Activated gamma-delta T cell (primary cell): ENCODE measurements around the gene GLRA3.
"Not testable (repeated sequence)": the region's sequence is repeated elsewhere in the genome, so short reads cannot be mapped to it uniquely, and the experiment has no call there.

Source experiments
- DNase-seq: peaks from one replicate; lab custom pipeline; 2025; lab: John Stamatoyannopoulos, UW

GLRA3 gene

GRCh38 chr4:174713821-174714220 is 115.2 kb downstream of the GLRA3 start:
- DNase-seq: no peak

DNA sequence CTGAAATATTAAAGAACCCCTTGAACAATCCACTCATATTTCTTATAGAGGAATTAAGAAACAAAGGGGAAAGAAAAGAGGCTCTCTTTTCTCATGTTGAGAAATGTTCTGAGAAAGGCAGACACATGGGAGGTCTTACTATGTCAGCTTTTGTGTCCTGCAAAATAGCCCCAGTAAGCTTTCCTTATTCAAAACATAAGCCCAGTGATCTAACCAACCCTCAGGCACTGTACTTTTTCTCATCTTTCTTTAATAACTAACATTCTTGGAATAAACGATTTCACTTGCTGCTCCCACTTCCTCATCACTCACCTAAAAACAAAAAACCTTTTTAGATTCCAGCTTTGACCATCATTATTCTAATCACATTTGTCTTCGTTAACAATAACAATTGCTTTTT is 115.9 kb downstream of the GLRA3 start:
- DNase-seq: no peak

GRCh38 chr4:174709526-174709925 is 119.5 kb downstream of the GLRA3 start:
- no peak for DNase-seq

DNA sequence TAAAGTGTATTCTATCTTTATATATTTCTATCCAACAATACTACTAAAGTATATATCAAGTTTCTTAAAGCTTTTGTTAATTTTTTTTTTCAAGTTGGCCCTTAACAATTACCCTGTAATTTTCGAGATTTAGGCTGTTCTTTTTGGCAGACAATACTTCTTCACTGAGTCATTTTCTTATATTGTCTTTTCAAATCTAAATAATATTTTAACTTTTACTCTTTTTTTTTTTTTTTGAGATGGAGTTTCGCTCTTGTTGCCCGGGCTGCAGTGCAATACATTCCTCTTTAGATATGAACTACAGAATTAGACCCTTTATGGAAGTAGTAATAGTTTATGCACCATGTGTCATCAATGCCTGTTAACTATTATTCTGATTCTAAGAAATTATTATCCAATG is 120.7 kb downstream of the GLRA3 start:
- no peak for DNase-seq

- no peak for DNase-seq
These were observed 121.1 kb downstream of the GLRA3 start for GRCh38 chr4:174707902-174708301.

DNA sequence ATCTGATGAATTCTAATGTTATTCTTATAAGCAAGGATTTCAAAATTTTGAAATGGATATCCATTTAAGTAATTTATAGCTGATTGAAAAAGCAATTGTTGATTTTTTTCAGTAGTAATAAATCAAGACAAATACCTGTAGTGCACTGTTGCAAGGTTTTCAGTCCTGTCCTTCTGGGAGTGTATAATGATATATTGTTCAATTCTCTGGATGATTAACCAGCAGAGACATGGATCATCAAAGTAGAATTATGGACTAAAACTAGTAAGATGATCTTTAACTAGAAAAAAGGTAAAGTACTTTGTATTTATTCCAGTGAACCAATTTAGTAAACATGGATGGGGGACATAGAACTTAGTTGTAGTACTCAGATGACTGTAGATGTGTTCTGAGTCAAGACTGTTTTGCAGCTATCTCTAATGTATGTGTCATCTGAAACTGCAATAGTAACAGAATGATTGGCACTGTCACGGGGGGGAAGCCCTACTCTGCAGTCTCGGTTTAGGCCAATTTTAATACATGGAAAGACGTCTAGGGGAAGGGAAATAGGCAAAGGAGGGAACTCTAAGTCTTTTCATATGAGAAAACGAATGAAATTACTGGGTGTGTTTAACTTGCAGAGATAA is 121.9 kb downstream of the GLRA3 start:
- DNase-seq: no peak

GRCh38 chr4:174702979-174703478 is 126.0 kb downstream of the GLRA3 start:
- DNase-seq: no peak

GRCh38 chr4:174699654-174700053 is 129.4 kb downstream of the GLRA3 start:
- DNase-seq: no peak

GRCh38 chr4:174697896-174698295 is 131.2 kb downstream of the GLRA3 start:
- DNase-seq: no peak

DNA sequence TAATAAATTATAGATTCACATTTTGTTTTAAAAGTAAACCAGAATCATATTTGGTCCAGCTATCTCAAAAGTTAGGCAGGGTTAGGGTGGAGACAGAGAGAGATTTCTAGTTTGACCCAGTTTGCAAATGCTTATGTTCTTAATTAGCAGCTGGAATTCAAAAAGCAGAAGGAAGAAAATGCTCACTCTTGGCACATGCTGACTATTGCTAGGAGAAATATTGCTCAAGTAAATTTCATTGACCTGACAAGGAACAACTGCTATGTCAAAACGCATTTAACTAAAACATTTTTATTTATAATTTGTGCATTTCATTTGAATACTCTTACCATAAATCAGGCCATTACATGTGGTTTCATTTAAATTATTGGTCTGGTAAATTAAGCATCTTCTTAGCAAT is 131.8 kb downstream of the GLRA3 start:
- DNase-seq: no peak

DNA sequence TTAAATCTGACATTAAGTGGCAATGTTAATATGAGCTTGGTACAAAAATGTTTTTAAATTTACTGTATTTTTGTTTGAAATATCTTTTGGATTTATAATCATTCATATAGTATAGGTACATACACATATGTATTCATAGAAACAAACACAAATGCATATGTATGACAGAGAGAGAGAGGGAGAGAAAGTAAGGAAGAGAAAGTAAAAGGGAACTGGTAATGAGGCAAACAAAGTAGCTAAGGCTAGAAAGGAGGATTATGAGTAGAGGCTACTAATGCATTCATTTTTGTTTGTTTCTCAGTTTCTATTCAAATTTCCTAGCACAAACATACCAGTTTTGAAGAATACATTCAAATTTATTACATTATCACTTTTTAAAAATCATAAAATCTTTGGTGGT is 132.4 kb downstream of the GLRA3 start:
- no peak for DNase-seq

DNA sequence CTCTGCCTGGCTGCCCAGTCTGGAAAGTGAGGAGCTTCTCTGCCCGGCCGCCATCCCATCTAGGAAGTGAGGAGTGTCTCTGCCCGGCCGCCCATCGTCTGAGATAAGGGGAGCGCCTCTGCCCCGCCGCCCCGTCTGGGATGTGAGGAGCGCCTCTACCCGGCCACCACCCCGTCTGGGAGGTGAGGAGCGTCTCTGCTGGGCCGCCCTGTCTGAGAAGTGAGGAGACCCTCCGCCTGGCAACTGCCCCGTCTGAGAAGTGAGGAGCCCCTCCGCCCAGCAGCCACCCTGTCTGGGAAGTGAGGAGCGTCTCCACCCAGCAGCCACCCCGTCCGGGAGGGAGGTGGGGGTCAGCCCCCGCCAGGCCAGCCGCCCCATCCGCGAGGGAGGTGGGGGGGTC is 137.2 kb downstream of the GLRA3 start:
- not testable (repeated sequence) for DNase-seq

- DNase-seq: no peak
These were observed 138.4 kb downstream of the GLRA3 start for GRCh38 chr4:174690665-174691064.

GRCh38 chr4:174689618-174690017 is 139.4 kb downstream of the GLRA3 start:
- DNase-seq: no peak

- no peak for DNase-seq
These were observed 142.2 kb downstream of the GLRA3 start for GRCh38 chr4:174686826-174687225.

DNA sequence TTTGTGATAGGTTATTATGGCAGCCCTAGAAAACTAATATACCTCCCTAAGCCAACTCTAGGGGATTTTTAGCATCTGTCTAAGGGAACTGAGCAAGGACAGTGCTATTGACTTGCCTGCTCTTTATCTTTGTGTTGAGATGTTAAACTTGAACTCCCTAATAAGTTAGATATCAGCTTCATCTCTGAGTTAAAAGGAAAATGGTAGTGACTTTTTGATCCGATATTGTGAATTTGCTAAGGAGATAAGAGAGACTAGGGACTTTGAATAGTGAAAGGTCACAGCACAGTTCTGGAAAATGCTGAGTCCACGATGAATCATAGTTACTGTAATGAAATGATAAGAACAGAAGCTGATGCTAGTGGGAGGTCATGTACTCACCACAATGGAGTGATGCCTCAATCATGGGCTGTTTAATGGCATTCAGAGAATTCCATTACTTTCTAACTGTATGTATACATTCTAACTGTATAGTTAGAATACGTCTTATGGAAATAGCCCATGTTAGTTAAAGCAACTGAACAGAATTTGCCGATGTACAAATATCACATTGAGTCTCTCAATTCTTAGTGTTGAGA is 147.2 kb downstream of the GLRA3 start:
- no peak for DNase-seq

- DNase-seq: no peak
These were observed 154.7 kb downstream of the GLRA3 start for GRCh38 chr4:174674305-174674840.

DNA sequence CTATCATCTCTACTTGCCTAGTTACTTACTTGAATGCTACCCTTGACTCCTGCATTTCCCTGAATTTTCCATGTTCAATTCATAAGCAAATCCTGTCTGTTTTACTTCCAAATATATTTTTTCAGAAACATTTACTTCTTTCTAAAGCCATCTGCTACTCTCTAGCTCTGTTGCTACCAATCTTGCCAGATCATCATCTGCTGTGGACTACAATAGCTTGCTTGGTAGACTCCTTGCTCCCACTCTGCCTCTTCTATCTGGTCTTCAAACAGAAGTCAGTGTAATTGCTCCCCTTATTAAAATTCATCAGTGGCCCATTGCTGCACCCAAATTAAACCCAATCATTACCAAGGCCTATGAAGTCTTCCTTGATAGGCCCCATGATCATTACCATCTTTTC is 155.2 kb downstream of the GLRA3 start:
- no peak for DNase-seq

GRCh38 chr4:174672276-174672675 is 156.8 kb downstream of the GLRA3 start:
- DNase-seq: no peak

- DNase-seq: no peak
These were observed 159.8 kb downstream of the GLRA3 start for GRCh38 chr4:174669270-174669669.

- no peak for DNase-seq
These were observed 163.2 kb downstream of the GLRA3 start for GRCh38 chr4:174665799-174666198.

DNA sequence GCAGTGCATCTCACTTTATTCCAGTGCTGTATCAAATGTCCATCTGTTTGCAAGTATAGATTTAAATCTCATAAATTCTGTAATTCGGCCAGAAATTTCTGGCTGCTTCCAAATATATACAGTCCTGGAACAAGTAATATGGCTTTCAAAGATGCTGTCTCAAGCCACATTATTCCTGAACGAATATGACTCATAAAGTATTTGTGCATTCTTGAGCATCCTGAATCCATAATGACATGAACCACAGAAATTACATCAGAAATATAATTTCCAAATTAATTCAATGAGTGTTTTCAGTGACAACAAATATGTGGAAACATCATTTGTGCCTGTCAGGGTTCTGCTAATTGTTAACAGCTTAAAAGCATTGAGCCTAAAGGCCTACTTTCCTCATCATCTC is 165.8 kb downstream of the GLRA3 start:
- DNase-seq: no peak

- DNase-seq: no peak
These were observed 170.8 kb downstream of the GLRA3 start for GRCh38 chr4:174658246-174658645.

- DNase-seq: no peak
These were observed 171.6 kb downstream of the GLRA3 start for GRCh38 chr4:174657472-174657871.
